Ecto neural progenitor cell (in vitro differentiated cells): ENCODE measurements around the gene SLC10A3.

Experiments used
- DNase-seq: peaks from one replicate; pipeline ENCODE4 v3.0.0-alpha.2; 2018; ENCODE audit warnings: low spot score

SLC10A3 gene

DNA sequence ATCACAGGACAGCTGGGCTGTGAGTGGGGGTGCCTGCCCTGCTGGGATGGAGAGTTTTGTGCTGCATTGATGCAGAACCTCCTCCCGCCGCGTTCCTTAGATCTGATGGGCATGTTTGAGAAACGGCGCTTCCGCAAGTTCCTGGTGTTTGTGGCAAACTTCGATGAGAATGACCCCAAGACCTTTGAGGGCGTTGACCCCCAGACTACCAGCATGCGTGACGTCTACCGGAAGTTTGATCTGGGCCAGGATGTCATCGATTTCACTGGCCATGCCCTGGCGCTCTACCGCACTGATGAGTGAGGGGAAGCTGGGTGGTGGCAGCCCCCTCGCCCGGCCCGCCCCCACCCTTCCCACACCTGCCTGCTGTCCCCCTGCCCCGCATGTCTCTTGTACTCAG, 50.6 kb downstream of the SLC10A3 start:
- no peak for DNase-seq

DNA sequence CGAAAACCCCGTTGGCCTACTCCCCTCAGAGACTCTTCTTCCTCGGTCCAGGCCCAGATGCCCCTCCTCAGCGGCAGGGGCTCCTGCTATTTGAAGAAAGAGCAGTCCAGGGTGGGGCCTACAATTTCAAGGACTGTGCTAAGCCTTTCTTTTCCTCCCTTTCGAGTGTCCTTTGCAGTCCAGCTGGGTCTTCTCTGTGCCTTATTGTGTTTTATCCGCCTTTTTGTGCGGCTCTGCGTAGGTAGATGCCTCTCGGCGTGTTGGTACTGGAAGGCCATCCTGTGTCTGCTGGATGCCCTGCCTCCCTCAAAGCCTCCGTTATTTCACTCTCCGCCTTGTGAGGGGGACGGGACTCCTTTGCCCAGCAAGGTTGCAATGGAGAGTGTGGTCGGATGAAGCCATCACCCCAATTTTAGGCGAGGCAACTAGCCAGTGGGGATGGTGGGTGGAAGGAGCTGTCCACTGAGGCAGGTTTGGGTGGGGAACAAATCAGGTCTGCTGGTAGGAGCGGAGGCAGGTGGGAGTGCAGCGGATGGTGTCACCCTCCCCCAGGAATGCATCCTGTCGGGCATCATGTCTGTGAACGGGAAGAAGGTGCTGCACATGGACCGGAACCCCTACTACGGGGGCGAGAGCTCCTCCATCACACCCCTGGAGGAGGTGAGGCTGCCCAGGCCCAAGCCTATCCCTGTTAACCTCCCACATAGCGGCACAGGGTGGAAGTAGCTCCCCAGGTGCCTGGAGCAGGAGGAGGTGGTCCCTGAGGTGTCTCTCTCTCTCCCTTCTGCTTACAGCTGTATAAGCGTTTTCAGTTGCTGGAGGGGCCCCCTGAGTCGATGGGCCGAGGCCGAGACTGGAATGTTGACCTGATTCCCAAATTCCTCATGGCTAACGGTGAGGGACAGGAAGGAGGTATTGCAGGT, 52.2 kb downstream of the SLC10A3 start:
- no peak for DNase-seq
